OCI-LY3 (cell line): Measurements from ENCODE around the gene PTPRD.

Experiments
- H2AFZ ChIP-seq: fragments of 200-600, 300-600 bp; shearing (Covaris generic); 2 replicates; pipeline ENCODE4 v1.6.0; 2014; ENCODE audit warnings: antibody characterized with exemption, low read depth, low read length
- H3K27ac ChIP-seq: fragments of 200-600, 300-600 bp; sonication (generic); 2 replicates; pipeline ENCODE4 v1.5.1; 2014; ENCODE audit warnings: mild to moderate bottlenecking, low read length, moderate library complexity, mixed read lengths
- H3K27me3 ChIP-seq: fragments of 200-600, 300-600 bp; sonication (generic); 2 replicates; pipeline ENCODE4 v1.6.1; 2014; ENCODE audit warnings: low read depth, low read length, mixed read lengths
- H3K36me3 ChIP-seq: fragments of 200-600, 300-600 bp; sonication (generic); replicated peaks from 2 replicates; pipeline ENCODE3; 2014; ENCODE audit warnings: low read depth, low read length, mixed read lengths
- H3K4me1 ChIP-seq: fragments of 300-600, 200-600 bp; sonication (generic); 2 replicates; pipeline ENCODE4 v1.6.1; 2014; ENCODE audit warnings: low read length, mixed read lengths
- H3K4me2 ChIP-seq: fragments of 200-600, 300-600 bp; sonication (generic); 2 replicates; pipeline ENCODE4 v1.6.1; 2014; ENCODE audit warnings: low read length, mixed read lengths
- H3K4me3 ChIP-seq: fragments of 300-600, 200-600 bp; sonication (generic); 2 replicates; pipeline ENCODE4 v1.5.1; 2014; ENCODE audit warnings: antibody characterized with exemption, mild to moderate bottlenecking, low read length, moderate library complexity
- H3K79me2 ChIP-seq: fragments of 300-600, 200-600 bp; shearing (Covaris generic); 2 replicates; pipeline ENCODE4 v1.6.1; 2014; ENCODE audit warnings: mild to moderate bottlenecking, low read length, mixed read lengths
- H3K9ac ChIP-seq: fragments of 300-600, 200-600 bp; shearing (Covaris generic); 2 replicates; pipeline ENCODE4 v1.6.0; 2014; ENCODE audit warnings: mild to moderate bottlenecking, low read length, moderate library complexity
- H3K9me3 ChIP-seq: fragments of 200-600, 300-600 bp; shearing (Covaris generic); 2 replicates; pipeline ENCODE4 v1.6.1; 2014; ENCODE audit warnings: low read length, mixed read lengths; ENCODE audit not compliant: insufficient read depth
- H4K20me1 ChIP-seq: fragments of 200-600, 300-600 bp; sonication (generic); 2 replicates; pipeline ENCODE4 v1.6.1; 2016; ENCODE audit warnings: low read length, mixed read lengths; ENCODE audit not compliant: insufficient read depth
- EZH2phosphoT487 ChIP-seq: fragments of 200-600 bp; shearing (Covaris generic); IDR thresholded peaks from 2 replicates; pipeline ENCODE4 v1.6.1; 2018; ENCODE audit warnings: antibody characterized with exemption, mixed run types, low read depth
- TF ChIP-seq, protein P1 (sequence below): fragments of 200-600, 300-600 bp; sonication (generic); IDR thresholded peaks from 2 replicates; pipeline ENCODE4 v1.5.1; 2014; ENCODE audit warnings: antibody characterized with exemption, low read length, low read depth

Gene PTPRD

DNA sequence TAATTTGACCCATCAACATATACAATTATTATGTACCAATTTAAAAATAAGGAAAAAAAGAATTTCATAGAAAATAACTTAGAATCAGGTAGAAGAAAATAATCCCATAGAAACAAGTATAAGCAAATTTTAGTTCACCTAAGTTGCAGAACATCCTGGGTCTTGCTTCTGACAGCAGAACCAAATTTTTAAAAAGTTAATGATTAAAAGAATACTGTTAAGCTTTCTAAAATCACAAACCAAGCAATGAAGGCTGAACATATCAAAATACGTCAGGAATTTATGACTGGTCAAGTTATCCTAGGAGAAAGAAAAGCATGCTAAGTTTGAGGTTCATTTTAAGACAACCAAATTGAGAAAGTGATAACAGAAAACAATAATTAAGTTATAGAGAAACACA is 650.9 kb downstream of the PTPRD start:
- Histone ChIP-seq H2AFZ (no peak overlapping the region), H3K9me3 (no peaks in the 10 kb centered on the region), H3K4me2 (no peak overlapping the region), H3K9ac (no peak overlapping the region), H3K36me3 (no peaks in the 10 kb centered on the region), H3K27ac (no peak overlapping the region), H3K4me3 (no peak overlapping the region), H3K79me2 (no peaks in the 10 kb centered on the region), H3K27me3 (peaks cover 6% of the 10 kb centered on the region; the same call in 1 of the 2 replicates), H4K20me1 (no peaks in the 10 kb centered on the region), H3K4me1 (no peaks in the 10 kb centered on the region)
- TF ChIP-seq, protein P1, sequence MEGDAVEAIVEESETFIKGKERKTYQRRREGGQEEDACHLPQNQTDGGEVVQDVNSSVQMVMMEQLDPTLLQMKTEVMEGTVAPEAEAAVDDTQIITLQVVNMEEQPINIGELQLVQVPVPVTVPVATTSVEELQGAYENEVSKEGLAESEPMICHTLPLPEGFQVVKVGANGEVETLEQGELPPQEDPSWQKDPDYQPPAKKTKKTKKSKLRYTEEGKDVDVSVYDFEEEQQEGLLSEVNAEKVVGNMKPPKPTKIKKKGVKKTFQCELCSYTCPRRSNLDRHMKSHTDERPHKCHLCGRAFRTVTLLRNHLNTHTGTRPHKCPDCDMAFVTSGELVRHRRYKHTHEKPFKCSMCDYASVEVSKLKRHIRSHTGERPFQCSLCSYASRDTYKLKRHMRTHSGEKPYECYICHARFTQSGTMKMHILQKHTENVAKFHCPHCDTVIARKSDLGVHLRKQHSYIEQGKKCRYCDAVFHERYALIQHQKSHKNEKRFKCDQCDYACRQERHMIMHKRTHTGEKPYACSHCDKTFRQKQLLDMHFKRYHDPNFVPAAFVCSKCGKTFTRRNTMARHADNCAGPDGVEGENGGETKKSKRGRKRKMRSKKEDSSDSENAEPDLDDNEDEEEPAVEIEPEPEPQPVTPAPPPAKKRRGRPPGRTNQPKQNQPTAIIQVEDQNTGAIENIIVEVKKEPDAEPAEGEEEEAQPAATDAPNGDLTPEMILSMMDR = no peak
- no peak for TF ChIP-seq EZH2phosphoT487

DNA sequence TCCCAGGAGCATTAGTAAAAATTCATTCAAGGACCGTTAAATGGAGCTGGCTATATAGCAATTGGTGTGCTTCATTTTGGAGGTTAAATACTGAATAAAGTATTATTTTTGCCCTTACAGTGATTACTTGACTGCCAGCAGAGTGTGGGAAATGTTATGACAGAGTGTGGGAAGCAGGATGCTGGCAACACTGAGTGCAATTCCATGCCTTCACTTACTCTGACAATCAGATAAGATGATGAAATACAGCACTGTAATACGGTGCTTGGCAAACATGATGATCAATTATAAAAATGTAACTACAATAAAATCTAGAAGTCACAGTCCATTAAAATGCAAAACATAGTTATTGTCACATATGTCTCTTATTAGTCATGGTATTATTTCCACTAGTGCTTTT is 651.3 kb downstream of the PTPRD start:
- H2AFZ ChIP-seq = no peak overlapping the region
- no peak overlapping the region for H3K9ac ChIP-seq
- no peaks in the 10 kb centered on the region for H3K4me1 ChIP-seq
- H3K27ac ChIP-seq = no peak overlapping the region
- H3K79me2 ChIP-seq = no peaks in the 10 kb centered on the region
- H4K20me1 ChIP-seq = no peaks in the 10 kb centered on the region
- no peaks in the 10 kb centered on the region for H3K9me3 ChIP-seq
- TF ChIP-seq EZH2phosphoT487 = no peak
- TF ChIP-seq, protein P1 = no peak
- H3K4me2 ChIP-seq = no peak overlapping the region
- H3K27me3 ChIP-seq = peaks cover 6% of the 10 kb centered on the region; the same call in 1 of the 2 replicates
- H3K4me3 ChIP-seq = no peak overlapping the region
- H3K36me3 ChIP-seq = no peaks in the 10 kb centered on the region

DNA sequence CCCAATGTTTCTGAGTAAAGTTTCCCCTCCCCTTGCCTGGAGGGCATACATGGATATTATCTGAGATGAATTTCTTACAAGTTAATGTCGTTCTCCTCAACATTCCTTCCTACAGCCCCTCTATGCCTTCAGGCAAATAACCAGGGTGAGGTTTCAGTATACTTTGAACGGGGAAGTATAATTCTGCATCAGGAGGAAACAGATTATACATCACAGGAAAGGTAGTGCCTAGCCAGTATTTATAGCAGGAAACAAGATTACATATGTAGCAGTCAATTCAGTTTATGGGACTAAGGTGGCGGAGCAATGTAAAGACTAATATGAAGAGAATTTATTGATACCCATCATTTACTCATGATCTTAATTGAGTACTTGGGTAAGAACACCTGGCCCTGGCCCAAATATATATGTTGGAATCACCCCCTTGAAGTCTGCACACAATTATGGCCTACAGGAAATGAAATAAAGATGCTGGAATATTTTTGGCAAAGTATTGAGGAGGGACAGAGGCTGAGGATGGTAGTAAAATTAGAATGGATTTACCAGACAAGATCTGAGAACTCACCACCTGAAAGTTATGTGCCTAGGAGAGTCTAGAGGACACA is 661.1 kb downstream of the PTPRD start:
- Histone ChIP-seq H3K4me3 (no peak overlapping the region), H3K9ac (no peak overlapping the region), H4K20me1 (no peaks in the 10 kb centered on the region), H3K27me3 (no peaks in the 10 kb centered on the region), H3K36me3 (no peaks in the 10 kb centered on the region), H3K9me3 (no peaks in the 10 kb centered on the region), H3K4me1 (no peaks in the 10 kb centered on the region), H3K27ac (no peak overlapping the region), H2AFZ (no peak overlapping the region), H3K79me2 (no peaks in the 10 kb centered on the region), H3K4me2 (no peak overlapping the region)
- no peak for TF ChIP-seq EZH2phosphoT487
- TF ChIP-seq, protein P1 = no peak

DNA sequence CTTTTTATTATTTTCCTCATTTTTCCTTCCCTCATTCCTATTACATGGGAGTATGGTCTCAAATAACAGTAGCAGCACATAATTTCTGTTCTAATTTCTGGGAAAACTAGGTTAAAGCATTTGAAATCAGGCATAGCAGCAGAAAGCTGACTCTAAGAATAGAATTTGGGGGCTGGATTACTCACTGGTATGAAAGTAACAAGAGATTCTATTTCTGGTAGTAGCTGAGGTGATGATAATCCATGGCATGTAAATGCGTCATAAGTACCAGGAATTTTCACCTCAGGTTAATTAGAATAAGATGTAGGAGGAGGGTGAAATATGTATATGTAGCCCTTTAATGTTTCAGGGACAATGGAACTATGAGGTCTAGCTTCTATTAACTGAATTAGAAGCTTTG is 662.0 kb downstream of the PTPRD start:
- no peak overlapping the region for H3K4me3 ChIP-seq
- TF ChIP-seq EZH2phosphoT487 = no peak
- TF ChIP-seq, protein P1 = no peak

More for the DNA sequence above, 662.0 kb downstream of the PTPRD start:
- Histone ChIP-seq H3K4me2 (no peak overlapping the region), H3K9me3 (no peaks in the 10 kb centered on the region), H3K27ac (no peak overlapping the region), H2AFZ (no peak overlapping the region), H3K9ac (no peak overlapping the region), H3K36me3 (no peaks in the 10 kb centered on the region), H3K4me1 (no peaks in the 10 kb centered on the region), H3K27me3 (no peaks in the 10 kb centered on the region), H4K20me1 (no peaks in the 10 kb centered on the region), H3K79me2 (no peaks in the 10 kb centered on the region)
